ENCODE data around the gene ICAM4.
"Not testable (repeated sequence)": the region's sequence is repeated elsewhere in the genome, so short reads cannot be mapped to it uniquely, and the experiment has no call there.

Gene ICAM4

GRCh38 chr19:10336725-10337124 is 50.0 kb downstream of the ICAM4 start:
- DNase-seq (ENCODE audit: low read depth in 2 of 3, low spot score in 2 of 3), result not testable (repeated sequence)

Data from activated CD8-positive, alpha-beta memory T cell treated with anti-CD3 and anti-CD28 coated beads for 48 hours (primary cell).